Stimulated activated CD4-positive, alpha-beta T cell treated with anti-CD3 and anti-CD28 coated beads, TNF-alpha, amount 100 ng/mL, for 48 hours (primary cell): Measurements from ENCODE around the gene PADI1.

ENCODE experiments used
- DNase-seq, 3 donors: peaks; one replicate each; pipeline ENCODE4 v3.0.0-alpha.2; 2020; ENCODE audit warnings: low read depth in 3 of 3

The PADI1 gene

GRCh38 chr1:17198476-17199258 lies 6.3 kb upstream of the PADI1 start:
- no peak for DNase-seq

DNA sequence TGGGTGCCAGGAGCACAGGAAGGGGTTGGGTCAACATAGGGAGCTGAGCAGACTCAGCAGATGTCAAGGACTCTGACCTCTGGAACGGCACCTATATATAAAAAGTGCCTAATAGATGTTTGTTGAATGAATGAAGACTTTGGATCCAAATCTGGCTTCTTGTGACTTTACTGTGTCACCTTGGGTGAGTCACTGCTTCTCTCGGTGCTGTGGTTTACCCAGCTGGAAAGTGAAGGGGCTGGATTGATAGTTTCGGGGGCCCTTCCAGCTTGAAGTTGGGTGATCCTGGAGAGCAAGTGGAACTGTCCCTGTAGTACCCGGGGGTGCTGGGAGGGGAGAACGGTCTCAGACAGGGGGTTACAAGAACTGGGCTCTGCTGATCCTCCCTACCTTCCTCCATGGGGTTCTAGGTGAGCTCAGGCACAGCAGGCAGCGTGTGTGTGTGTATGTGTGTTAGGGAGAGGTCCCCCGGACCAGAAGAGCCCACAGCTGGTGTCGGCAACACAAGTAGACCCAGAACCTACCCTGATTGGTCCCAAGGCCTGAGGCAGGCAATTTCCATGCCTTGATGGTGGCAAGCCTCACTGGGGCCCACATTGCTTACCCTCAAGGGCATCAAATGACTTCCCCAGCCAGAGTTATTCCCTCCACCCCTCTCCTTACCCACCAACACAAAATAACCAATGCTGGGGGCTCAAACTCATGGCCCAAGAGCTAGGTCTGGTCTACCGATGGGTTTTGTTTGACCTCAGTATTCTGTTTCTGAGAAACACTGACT lies 5.5 kb upstream of the PADI1 start:
- DNase-seq = no peak

GRCh38 chr1:17200246-17200645 lies 4.7 kb upstream of the PADI1 start:
- no peak for DNase-seq

DNA sequence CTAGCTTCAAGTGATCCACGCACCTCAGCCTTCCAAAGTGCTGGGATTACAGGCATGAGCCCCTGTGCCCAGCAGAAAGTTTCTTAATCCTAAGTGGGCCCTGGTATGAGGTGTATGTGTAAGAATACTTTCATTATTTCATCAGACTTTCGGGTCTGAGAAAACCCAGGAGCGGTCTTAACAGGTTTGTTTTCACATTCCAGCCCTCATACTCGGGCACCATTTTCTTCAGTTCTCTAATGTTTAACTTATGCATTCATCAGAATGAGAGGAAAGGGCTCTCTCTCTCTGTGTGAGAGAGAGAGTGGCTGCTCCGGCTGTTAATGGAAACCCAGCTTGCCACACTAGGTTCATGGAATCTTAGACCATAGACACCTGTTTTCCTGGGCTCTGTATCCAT lies 4.2 kb upstream of the PADI1 start:
- no peak for DNase-seq

GRCh38 chr1:17201201-17202021 lies 3.5 kb upstream of the PADI1 start:
- no peak for DNase-seq

GRCh38 chr1:17205652-17206051 lies 724 bp downstream of the PADI1 start:
- no peak for DNase-seq

DNA sequence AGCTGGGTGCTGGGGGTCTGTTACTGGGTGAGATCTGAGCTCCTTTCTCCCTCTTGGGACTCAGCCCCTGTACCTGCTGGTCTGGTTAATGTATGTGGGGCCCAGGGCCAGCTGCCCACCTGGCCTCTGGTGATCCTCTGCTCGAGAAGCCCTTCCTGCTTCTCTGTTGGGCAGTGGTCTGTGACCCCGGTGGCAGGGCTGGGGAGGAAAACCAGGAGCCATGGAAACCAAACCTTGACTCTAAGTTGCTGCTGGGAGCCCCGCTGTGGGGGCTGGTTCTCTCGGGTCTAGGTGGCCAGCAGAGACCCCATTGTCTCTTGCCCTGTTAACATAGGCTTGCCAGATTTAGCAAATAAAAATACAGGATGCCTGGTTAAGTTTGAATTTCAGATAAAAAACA lies 1.3 kb downstream of the PADI1 start:
- no peak for DNase-seq

- no peak for DNase-seq
These were observed 2.1 kb downstream of the PADI1 start for GRCh38 chr1:17207046-17207445.

DNA sequence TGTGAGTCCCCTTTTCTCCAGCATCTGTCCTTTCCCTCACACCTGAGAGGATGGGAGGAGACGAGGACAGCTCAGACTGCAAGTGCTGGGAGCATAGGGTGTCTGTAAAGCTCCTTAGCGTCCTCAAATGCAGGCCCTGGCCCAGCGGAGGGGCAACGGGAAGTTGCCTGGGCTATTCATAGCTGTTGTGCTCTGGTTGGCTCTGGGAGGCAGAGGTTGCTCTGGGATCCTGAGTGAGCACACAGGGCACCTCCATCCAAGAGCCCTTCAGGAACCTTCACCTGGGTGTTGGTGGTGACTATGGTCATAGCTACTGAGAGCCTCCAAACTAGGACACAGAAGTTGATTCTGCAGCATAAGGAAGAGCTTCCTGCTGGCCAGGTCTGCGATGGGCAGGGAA lies 2.6 kb downstream of the PADI1 start:
- no peak for DNase-seq

DNA sequence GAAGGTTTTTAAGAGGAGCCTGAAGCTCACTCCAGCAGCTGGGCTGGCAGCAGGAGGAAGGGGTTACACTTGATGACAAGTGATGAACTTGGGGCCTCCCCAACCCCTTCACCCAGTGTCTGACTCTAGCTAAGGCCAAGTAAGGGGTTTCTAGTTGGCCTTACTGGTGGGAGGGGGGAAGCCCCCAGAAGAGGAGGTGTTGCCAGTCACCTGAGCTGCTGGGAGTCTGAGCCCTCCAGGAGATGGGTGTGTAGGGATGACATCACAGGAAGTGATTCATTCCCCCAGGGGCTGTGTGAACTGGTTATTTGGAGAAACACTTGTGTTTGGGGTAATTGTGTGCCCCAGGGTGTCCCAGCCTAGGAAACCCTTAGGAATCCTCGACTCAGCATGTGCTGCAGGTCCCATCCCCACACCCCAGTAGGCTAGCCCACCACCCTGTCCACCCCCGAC lies 3.1 kb downstream of the PADI1 start:
- peak; percentile 20 to 49 (median 41) for DNase-seq

DNA sequence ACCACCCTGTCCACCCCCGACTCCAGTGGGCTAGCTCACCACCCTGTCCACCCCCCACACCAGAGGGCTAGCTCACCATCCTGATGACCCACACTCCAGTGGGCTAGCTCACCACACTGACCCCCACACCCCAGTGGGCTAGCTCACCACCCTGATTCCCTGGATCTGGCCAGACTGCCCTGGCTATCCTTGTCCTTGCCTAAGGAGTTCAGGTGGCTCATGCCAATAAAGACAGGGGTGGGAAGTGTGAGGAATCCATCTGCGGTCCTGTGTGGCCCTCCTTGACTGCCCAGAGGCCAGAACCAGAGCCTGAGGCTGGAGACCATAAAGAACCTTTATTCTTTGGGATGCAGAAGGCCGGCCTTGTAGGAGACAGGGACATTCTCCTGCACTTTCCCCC lies 3.6 kb downstream of the PADI1 start:
- no peak for DNase-seq

DNA sequence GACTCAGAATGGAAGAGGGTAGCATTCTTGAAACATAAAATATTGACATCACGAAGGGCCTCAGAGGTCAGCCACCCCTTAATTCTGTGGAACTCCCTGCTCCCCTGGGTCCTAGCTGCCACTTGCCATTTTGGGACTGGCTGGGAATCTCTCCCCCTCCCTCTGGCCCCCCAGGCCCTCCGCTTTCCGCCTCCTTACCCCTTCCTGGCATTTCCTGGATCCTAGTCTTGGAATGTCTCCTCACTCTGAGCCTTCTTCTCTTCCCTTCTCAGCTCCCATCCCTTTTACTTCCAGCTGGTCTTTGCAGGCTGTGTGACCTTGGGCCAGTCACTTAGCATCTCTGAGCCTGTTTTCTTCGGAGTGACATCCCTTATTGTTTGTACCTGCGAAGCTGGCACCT lies 4.5 kb downstream of the PADI1 start:
- DNase-seq = no peak

- DNase-seq = no peak
These were observed 5.2 kb downstream of the PADI1 start for GRCh38 chr1:17210176-17210575.

DNA sequence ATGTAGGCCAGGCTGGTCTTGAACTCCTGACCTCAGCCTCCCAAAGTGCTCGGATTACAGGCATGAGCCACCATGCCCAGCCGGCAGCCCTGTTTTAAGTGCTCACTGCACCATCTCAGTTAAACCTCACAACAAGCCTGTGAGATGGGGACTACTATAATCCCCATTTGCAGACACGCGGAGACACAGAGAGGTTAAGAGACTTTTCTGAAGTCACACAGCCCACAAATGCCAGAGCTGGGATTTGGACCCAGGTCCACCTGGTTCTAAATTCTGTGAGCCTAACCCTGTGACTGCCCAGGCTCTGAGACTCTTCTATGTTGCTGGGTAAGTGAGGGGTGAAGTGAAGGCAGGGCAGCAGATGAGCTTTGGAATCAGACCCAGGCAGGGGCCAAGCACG lies 6.4 kb downstream of the PADI1 start:
- no peak for DNase-seq

DNA sequence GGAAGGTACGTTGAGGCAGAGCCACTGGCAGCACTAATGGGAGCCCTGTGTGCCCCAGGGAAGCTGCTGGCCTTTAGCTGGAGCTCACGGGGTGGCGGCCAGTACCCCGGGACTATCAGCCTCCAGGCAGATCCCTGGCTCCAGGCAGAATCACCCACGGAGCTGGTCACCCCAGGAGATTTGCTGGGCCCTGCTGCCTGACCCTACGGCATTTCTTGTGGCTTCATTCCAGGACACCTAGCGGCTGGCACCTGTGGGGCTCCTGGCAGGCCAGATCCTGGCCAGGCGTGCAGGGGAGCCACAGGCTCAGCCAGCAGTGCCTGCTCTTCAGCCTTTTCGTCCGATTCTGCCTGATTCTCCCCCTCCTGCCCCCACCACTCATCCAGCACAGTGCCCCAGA lies 7.1 kb downstream of the PADI1 start:
- no peak for DNase-seq

- peak in 2 of 3 donors; percentile 22 to 36 for DNase-seq
These were observed 7.7 kb downstream of the PADI1 start for GRCh38 chr1:17212487-17213121.

DNA sequence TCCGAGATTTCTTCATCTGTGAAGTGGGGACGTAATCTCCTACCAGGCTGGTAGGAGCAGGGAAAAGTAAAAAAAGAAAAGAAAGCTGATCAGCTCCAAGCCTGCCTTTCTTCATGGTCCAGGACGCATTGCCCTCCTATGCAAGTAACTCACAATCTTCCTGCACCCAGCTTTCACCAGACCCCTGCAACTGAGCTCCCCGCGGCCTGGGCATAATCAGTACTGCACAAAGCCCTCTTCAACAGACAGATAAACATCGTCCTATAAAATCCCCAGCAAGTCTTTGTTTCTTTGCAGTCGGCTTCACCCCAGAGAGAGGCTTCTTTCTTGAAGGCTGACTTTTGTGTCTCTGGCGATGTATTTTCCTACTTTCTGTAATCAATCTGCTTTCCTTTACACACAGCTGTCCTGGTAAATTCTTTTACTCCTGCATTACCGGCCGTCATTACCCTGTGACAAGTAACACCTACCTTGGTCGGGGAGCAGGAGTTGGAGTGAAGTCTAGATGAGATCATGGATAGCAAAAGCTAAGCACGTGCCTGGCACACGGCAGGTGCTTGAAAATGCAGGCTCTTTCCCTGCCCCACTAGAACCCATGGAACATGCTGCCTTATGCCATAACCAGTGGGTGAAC lies 8.3 kb downstream of the PADI1 start:
- no peak for DNase-seq

DNA sequence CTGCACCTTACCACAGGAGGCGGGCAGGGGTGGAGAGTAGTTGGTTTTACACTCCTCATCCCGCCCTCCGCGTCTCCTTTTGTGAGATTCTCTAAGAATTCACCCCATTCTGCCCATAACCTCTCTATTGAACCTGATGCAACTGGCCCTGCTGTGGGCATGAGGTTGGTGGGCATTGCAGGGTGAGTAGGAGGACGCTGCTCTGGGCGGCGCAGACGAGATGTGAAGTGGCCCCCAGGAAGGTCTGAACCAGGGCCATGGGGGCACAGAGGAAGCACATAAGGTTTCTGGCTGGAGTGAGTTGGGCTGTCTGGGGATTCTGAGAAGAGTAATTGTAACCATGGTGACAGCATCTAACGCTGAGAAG lies 8.8 kb downstream of the PADI1 start:
- no peak for DNase-seq

- no peak for DNase-seq
These were observed 10.1 kb downstream of the PADI1 start for GRCh38 chr1:17214876-17215544.

DNA sequence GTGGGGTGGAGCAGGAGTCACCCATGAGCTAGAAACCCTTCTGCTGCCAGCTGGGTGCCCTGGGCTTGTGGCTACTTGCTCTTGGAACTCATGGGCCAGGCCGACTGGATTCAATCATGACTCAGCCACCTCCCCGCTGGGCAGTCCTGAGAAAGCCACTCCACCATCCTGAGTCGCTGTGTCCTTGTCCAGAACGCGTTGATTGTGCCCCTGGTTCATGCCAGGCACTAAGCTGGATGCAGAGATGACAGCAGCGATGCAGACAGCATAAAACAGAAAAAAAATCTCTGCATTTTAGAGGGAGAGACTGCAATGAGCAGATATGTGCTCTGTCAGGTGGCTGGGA lies 10.6 kb downstream of the PADI1 start:
- DNase-seq = no peak

- DNase-seq = no peak
These were observed 11.2 kb downstream of the PADI1 start for GRCh38 chr1:17216078-17216477.
